22Rv1 (cell line): Measurements from ENCODE around the gene ATL1.

Experiments used
- H3K27ac ChIP-seq: fragments of 450-650 bp; 2 replicates; pipeline ENCODE4 v1.5.1; 2017
- ZFX ChIP-seq: fragments of 450-650 bp; IDR thresholded peaks from 2 replicates; pipeline ENCODE4 v1.6.1; 2017; ENCODE audit warnings: antibody characterized with exemption, borderline replicate concordance
- TF ChIP-seq, protein P1 (sequence below): fragments of 450-650 bp; IDR thresholded peaks from 2 replicates; pipeline ENCODE4 v1.5.1; 2017; ENCODE audit warnings: mild to moderate bottlenecking

Gene ATL1

DNA sequence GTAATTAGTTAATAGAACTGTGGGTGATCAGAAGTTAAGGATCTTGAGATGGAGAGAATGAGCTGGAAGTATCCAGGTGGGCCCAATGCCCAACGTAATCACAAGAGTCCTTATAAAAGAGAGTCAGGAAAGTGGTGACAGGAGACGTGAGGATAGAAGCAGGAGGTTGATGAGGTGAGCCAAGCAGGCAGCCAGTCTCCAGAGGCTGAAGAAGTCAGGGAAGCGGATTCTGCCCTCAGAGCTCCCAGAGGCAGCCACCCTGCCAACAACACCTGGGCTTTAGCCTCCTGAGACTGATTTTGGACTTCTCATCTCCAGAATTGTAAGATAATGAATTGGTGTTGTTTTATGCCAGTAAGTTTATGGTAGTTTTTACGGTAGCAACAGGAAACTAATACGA lies 118.2 kb downstream of the ATL1 start:
- H3K27ac ChIP-seq: no peak overlapping the region
- no peak for TF ChIP-seq ZFX
- TF ChIP-seq, protein P1, sequence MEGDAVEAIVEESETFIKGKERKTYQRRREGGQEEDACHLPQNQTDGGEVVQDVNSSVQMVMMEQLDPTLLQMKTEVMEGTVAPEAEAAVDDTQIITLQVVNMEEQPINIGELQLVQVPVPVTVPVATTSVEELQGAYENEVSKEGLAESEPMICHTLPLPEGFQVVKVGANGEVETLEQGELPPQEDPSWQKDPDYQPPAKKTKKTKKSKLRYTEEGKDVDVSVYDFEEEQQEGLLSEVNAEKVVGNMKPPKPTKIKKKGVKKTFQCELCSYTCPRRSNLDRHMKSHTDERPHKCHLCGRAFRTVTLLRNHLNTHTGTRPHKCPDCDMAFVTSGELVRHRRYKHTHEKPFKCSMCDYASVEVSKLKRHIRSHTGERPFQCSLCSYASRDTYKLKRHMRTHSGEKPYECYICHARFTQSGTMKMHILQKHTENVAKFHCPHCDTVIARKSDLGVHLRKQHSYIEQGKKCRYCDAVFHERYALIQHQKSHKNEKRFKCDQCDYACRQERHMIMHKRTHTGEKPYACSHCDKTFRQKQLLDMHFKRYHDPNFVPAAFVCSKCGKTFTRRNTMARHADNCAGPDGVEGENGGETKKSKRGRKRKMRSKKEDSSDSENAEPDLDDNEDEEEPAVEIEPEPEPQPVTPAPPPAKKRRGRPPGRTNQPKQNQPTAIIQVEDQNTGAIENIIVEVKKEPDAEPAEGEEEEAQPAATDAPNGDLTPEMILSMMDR: no peak

DNA sequence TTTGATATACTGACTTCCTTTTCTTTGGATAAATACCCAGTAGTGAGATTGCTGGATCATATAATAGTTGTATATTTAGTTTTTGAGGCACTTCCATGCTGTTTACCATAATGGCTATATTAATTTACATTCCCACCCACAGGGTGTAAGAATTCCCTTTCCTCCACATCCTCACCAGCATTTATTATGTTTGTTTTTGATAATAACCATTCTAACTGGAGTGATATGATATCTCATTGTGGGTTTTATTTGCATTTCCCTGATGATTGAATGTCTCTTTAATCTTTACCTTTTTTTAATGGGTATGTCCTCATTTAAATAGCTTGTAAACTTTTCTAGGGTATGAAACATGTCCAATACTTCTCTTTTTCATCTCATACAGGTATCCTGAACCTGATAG lies 119.7 kb downstream of the ATL1 start:
- TF ChIP-seq ZFX: no peak
- TF ChIP-seq, protein P1: no peak
- H3K27ac ChIP-seq: no peak overlapping the region
